ENCODE measurements around the gene FAM114A1. TPM values are rescaled to one million over a fixed set of nuclear protein-coding genes. Genes with fewer than 3 reads are reported as not detected.

Gene FAM114A1
- polyA plus RNA-seq, 3 donors, result 3.2 to 12.0 (median 4.1) TPM

DNA sequence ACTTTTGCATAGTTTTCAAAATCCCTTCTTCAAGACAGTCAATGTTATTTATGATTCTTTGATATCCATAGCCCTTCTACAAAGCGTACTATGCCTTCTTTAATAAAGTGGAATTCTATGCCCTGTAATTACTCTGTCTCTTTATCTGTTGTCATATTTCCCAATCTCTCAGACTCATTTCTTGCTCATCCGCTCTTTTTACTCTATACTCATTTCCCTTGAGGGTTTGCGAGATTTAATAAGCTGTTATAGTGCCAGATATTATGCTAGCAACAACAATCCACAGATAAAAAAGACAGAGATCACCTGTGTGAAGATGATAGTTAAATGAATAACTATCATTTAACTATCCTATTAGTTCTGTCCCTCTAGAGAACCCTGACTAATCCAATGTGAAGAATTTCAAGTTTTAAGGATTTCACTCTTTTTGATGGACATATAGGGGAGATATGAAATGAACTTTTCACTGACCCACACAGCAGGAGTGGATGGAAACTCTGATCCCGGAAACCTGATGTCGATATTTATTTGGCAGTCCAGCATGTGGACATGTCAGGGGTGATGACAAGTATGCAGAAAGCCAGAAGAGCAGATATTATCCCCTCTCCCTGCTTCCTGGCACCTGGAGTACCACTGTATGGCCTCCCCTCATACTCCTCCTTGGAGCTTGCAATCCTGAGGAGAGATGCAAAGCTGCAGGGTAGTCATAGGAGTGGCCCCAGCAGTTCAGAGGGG, 114.9 kb downstream of the FAM114A1 start:
- H3K4me2 ChIP-seq (replicated peaks; ENCODE audit: extremely low read depth, low read length, poor library complexity, severe bottlenecking), result no peak overlapping the region
- no peaks in the 10 kb centered on the region for H3K36me3 ChIP-seq (replicated peaks in 1 of 2; ENCODE audit: control insufficient read depth in 1 of 2, insufficient read depth in 2 of 2, low read length in 2 of 2)
- no peak overlapping the region for H3K27ac ChIP-seq (ENCODE audit: low read depth in 1 of 2, low read length in 2 of 2)
- H3K4me3 Mint-ChIP-seq, result no peak overlapping the region
- no CpG with 5 or more reads among the region's 5 CpGs for WGBS (ENCODE audit: insufficient coverage)
- no peaks in the 10 kb centered on the region for H3K27me3 Mint-ChIP-seq (ENCODE audit: low read depth in 3 of 3)
- intact Hi-C loops (cut with micrococcal nuclease), result loop anchor here in 1 of 2 donors (10.0 kb wide), 1 partner anchor 62 kb away; no protein-coding TSS in a partner anchor
- peaks cover 19% of the 10 kb centered on the region for H3K4me1 Mint-ChIP-seq
- no peaks in the 10 kb centered on the region for H3K9me3 Mint-ChIP-seq
- peaks cover 0 to 2% of the 10 kb centered on the region in 2 donors for H3K36me3 Mint-ChIP-seq
- TF ChIP-seq, protein P1, sequence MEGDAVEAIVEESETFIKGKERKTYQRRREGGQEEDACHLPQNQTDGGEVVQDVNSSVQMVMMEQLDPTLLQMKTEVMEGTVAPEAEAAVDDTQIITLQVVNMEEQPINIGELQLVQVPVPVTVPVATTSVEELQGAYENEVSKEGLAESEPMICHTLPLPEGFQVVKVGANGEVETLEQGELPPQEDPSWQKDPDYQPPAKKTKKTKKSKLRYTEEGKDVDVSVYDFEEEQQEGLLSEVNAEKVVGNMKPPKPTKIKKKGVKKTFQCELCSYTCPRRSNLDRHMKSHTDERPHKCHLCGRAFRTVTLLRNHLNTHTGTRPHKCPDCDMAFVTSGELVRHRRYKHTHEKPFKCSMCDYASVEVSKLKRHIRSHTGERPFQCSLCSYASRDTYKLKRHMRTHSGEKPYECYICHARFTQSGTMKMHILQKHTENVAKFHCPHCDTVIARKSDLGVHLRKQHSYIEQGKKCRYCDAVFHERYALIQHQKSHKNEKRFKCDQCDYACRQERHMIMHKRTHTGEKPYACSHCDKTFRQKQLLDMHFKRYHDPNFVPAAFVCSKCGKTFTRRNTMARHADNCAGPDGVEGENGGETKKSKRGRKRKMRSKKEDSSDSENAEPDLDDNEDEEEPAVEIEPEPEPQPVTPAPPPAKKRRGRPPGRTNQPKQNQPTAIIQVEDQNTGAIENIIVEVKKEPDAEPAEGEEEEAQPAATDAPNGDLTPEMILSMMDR (IDR thresholded peaks at IDR 0.05), result no peak
- no peaks in the 10 kb centered on the region for H3K79me2 ChIP-seq (ENCODE audit: insufficient read depth, low read length)
- no peak overlapping the region for H2AFZ ChIP-seq (ENCODE audit: insufficient read depth, low read depth, low read length, poor library complexity, severe bottlenecking)
- no peaks in the 10 kb centered on the region for H4K20me1 ChIP-seq (ENCODE audit: insufficient read depth, low read length)
- DNase-seq, result no peak
- no peak overlapping the region for H3K4me3 ChIP-seq (replicated peaks in 1 of 3; ENCODE audit: low read depth in 2 of 3, low read length in 3 of 3)
- no peaks in the 10 kb centered on the region for H3K9me3 ChIP-seq (replicated peaks in 1 of 2; ENCODE audit: control insufficient read depth in 1 of 2, insufficient read depth in 1 of 2, low read length in 2 of 2)
- H3K9ac ChIP-seq (ENCODE audit: insufficient read depth, low read length, poor library complexity, severe bottlenecking), result no peak overlapping the region
- H3K4me1 ChIP-seq (ENCODE audit: control insufficient read depth in 1 of 2, insufficient read depth in 2 of 2, low read length in 2 of 2), result peaks cover 11 to 12% of the 10 kb centered on the region in 2 donors
- H3K27me3 ChIP-seq (ENCODE audit: control insufficient read depth in 2 of 2, insufficient read depth in 2 of 2, low read length in 2 of 2), result no peaks in the 10 kb centered on the region
- H3K27ac Mint-ChIP-seq, result no peak overlapping the region

DNA sequence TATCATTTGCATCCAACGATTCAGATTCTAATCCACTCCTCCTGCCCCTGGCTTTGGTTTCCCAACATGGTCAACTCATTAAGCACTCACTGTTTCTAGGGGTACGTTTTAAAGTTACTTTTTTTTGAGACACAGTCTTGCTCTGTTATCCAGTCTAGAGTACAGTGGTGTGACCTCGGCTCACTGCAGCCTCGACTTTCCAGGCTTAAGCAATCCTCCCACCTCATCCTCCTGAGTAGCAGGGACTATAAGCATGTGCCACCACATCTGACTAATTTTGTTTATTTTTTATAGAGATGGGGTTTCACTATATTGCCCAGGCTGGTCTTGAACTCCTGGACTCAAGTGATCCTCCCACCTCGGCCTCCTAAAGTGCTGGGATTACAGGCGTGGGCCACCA, 115.7 kb downstream of the FAM114A1 start:
- no peaks in the 10 kb centered on the region for H3K36me3 ChIP-seq (replicated peaks in 1 of 2; ENCODE audit: control insufficient read depth in 1 of 2, insufficient read depth in 2 of 2, low read length in 2 of 2)

More for the DNA sequence above, 115.7 kb downstream of the FAM114A1 start:
- Histone ChIP-seq H3K79me2 (ENCODE audit: insufficient read depth, low read length) (no peaks in the 10 kb centered on the region), H3K27me3 (ENCODE audit: control insufficient read depth in 2 of 2, insufficient read depth in 2 of 2, low read length in 2 of 2) (no peaks in the 10 kb centered on the region), H3K9ac (ENCODE audit: insufficient read depth, low read length, poor library complexity, severe bottlenecking) (no peak overlapping the region), H4K20me1 (ENCODE audit: insufficient read depth, low read length) (no peaks in the 10 kb centered on the region), H3K9me3 (replicated peaks in 1 of 2; ENCODE audit: control insufficient read depth in 1 of 2, insufficient read depth in 1 of 2, low read length in 2 of 2) (no peaks in the 10 kb centered on the region), H3K27ac (ENCODE audit: low read depth in 1 of 2, low read length in 2 of 2) (no peak overlapping the region), H3K4me1 (ENCODE audit: control insufficient read depth in 1 of 2, insufficient read depth in 2 of 2, low read length in 2 of 2) (peaks cover 11 to 12% of the 10 kb centered on the region in 2 donors), H3K4me3 (replicated peaks in 1 of 3; ENCODE audit: low read depth in 2 of 3, low read length in 3 of 3) (no peak overlapping the region), H3K4me2 (replicated peaks; ENCODE audit: extremely low read depth, low read length, poor library complexity, severe bottlenecking) (no peak overlapping the region), H2AFZ (ENCODE audit: insufficient read depth, low read depth, low read length, poor library complexity, severe bottlenecking) (no peak overlapping the region)
- TF ChIP-seq, protein P1 (IDR thresholded peaks at IDR 0.05), result no peak
- peaks cover 22% of the 10 kb centered on the region for H3K4me1 Mint-ChIP-seq
- peak overlapping the region in 1 of 7 donors; percentile 0 for H3K27ac Mint-ChIP-seq
- no peaks in the 10 kb centered on the region for H3K27me3 Mint-ChIP-seq (ENCODE audit: low read depth in 3 of 3)
- peaks cover 0 to 2% of the 10 kb centered on the region in 2 donors for H3K36me3 Mint-ChIP-seq
- H3K4me3 Mint-ChIP-seq, result no peak overlapping the region
- intact Hi-C loops (cut with micrococcal nuclease), result loop anchor here in 1 of 2 donors (10.0 kb wide), 1 partner anchor 62 kb away; no protein-coding TSS in a partner anchor
- H3K9me3 Mint-ChIP-seq, result peaks cover 0 to 1% (median 0%) of the 10 kb centered on the region in 7 donors
- DNase-seq, result no peak
- WGBS (ENCODE audit: insufficient coverage), result 100% methylated on average over 4 of the region's 6 CpGs
